Measurements from ENCODE around the gene DNM2.

DNA sequence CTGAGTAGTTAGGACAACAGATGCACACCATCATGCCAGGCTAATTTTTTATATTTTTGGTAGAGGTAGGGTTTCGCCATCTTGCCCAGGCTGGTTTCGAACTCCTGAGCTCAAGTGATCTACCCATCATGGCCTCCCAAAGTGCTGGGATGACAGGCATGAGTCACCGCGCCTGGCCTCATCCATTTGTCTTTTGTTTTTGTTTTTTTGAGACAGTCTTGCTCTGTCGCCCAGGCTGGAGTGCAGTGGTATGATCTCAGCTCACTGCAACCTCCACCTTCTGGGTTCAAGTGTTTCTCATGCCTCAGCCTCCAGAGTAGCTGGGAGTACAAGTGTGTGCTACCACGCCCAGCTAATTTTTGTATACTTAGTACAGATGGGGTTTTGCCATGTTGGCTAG, 57.0 kb downstream of the DNM2 start:
- TF ChIP-seq, protein P1, sequence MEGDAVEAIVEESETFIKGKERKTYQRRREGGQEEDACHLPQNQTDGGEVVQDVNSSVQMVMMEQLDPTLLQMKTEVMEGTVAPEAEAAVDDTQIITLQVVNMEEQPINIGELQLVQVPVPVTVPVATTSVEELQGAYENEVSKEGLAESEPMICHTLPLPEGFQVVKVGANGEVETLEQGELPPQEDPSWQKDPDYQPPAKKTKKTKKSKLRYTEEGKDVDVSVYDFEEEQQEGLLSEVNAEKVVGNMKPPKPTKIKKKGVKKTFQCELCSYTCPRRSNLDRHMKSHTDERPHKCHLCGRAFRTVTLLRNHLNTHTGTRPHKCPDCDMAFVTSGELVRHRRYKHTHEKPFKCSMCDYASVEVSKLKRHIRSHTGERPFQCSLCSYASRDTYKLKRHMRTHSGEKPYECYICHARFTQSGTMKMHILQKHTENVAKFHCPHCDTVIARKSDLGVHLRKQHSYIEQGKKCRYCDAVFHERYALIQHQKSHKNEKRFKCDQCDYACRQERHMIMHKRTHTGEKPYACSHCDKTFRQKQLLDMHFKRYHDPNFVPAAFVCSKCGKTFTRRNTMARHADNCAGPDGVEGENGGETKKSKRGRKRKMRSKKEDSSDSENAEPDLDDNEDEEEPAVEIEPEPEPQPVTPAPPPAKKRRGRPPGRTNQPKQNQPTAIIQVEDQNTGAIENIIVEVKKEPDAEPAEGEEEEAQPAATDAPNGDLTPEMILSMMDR (IDR thresholded peaks at IDR 0.05), result no peak
- TF ChIP-seq POLR2AphosphoS5 (IDR thresholded peaks at IDR 0.05), result no peak
- TF ChIP-seq POLR2A (IDR thresholded peaks at IDR 0.05), result no peak
